Prostate gland (tissue), 2 donors: ENCODE data around the gene MARCOL.

Experiments used
- POLR2A ChIP-seq: fragments of 450-650 bp; IDR thresholded peaks from one replicate; pipeline ENCODE4 v1.6.1; 2016; ENCODE audit warnings: antibody characterized with exemption, mild to moderate bottlenecking
- POLR2AphosphoS5 ChIP-seq: sonication (generic); formaldehyde crosslinking; IDR thresholded peaks from one replicate; pipeline ENCODE4 v1.6.1; 2017; ENCODE audit warnings: antibody characterized with exemption
- TF ChIP-seq, protein P1 (sequence below), 4 experiments: fragments of 200-600 bp in 2 of 4; fragments of 450-650 bp in 2 of 4; sonication (generic) in 2 of 4; IDR thresholded peaks; 1 replicate in 3 of 4; 2 replicates in 1 of 4; pipeline ENCODE4 v1.5.1; 2016 to 2019; ENCODE audit warnings: antibody characterized with exemption in 4 of 4, mild to moderate bottlenecking in 2 of 4, moderate library complexity in 2 of 4

DNA sequence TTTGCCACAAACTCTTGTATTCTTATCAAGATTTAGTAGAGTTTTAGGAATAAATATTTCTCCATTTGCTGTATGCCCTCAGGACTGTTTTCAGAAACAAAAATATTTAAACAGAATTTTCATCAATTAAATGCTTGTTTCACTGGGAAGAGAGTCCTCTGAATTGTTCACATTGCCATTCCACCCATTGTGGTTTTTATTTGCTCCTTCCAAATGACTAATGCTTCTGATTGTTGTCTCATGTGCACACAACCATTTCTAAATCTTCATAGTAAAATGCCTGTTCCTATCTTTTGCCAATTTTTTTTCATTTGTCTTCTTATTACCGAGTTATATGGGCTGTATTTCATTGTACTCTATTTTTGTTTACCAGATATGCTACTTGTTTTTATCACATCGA lies 10.6 kb downstream of the MARCOL start:
- TF ChIP-seq POLR2A (no peak), POLR2AphosphoS5 (no peak)
- TF ChIP-seq, protein P1, sequence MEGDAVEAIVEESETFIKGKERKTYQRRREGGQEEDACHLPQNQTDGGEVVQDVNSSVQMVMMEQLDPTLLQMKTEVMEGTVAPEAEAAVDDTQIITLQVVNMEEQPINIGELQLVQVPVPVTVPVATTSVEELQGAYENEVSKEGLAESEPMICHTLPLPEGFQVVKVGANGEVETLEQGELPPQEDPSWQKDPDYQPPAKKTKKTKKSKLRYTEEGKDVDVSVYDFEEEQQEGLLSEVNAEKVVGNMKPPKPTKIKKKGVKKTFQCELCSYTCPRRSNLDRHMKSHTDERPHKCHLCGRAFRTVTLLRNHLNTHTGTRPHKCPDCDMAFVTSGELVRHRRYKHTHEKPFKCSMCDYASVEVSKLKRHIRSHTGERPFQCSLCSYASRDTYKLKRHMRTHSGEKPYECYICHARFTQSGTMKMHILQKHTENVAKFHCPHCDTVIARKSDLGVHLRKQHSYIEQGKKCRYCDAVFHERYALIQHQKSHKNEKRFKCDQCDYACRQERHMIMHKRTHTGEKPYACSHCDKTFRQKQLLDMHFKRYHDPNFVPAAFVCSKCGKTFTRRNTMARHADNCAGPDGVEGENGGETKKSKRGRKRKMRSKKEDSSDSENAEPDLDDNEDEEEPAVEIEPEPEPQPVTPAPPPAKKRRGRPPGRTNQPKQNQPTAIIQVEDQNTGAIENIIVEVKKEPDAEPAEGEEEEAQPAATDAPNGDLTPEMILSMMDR (IDR thresholded peaks at IDR 0.05), result no peak
